GM12878 (cell line): Measurements from ENCODE around the gene RREB1. TPM values are rescaled to one million over a fixed set of nuclear protein-coding genes. Genes with fewer than 3 reads are reported as not detected.

Experiments
- ATAC-seq: fragments of 200-7000 bp; cut with Tn5 transposase; 3 replicates; pipeline ENCODE4 v1.9.1; 2020; ENCODE audit warnings: mild to moderate bottlenecking, moderate library complexity
- BruUV-seq: library from RNA; stranded (reverse); fragments of 400-500 nt; replicated peaks from 2 replicates; lab custom pipeline; 2021; lab: Mats Ljungman, UMichigan
- CTCF ChIA-PET: fragments of 300-600 bp; sonication (Branson Sonifier 250); formaldehyde crosslinking; extraction: SDS; loops from one replicate; lab custom pipeline; 2021; ENCODE audit warnings: inconsistent platforms; lab: Yijun Ruan, JAX
- POLR2A ChIA-PET: fragments of 350-600 bp; formaldehyde crosslinking; extraction: SDS; loops from one replicate; lab custom pipeline; 2021; ENCODE audit warnings: inconsistent platforms; lab: Charles Lee
- RAD21 ChIA-PET: fragments of 300-600 bp; sonication (Branson Sonifier 250); formaldehyde crosslinking; loops from one replicate; lab custom pipeline; 2023; ENCODE audit warnings: antibody characterized with exemption; ENCODE audit not compliant: unreplicated experiment; lab: Charles Lee
- SMC1A ChIA-PET: fragments of 300-600 bp; sonication (Branson Sonifier 250); formaldehyde crosslinking; loops from one replicate; lab custom pipeline; 2023; ENCODE audit not compliant: unreplicated experiment, uncharacterized antibody; lab: Charles Lee
- DNase-seq: peaks from one replicate; pipeline ENCODE4 v3.0.0-alpha.2; 2011; ENCODE audit warnings: low read depth, low spot score
- FAIRE-seq: peaks from 3 replicates; lab custom pipeline; 2011; peaks lifted over from hg19 to GRCh38; lab: Jason Lieb, UNC
- H2AFZ ChIP-seq: 2 replicates; pipeline ENCODE4 v1.6.0; 2011; ENCODE audit warnings: low read depth, low read length, control low read depth; ENCODE audit not compliant: control insufficient read depth
- H3K27ac ChIP-seq: 2 replicates; pipeline ENCODE4 v1.5.1; 2011; ENCODE audit warnings: control low read depth; ENCODE audit not compliant: control insufficient read depth, insufficient read depth
- H3K27me3 ChIP-seq, 2 experiments: replicated peaks in 1 of 2; 2 replicates each; pipeline versions ENCODE4 v1.6.0 to v1.6.1; 2011; ENCODE audit warnings: low read length in 1 of 2; ENCODE audit not compliant: control insufficient read depth in 2 of 2, insufficient read depth in 2 of 2
- H3K36me3 ChIP-seq, 2 experiments: 2 replicates each; pipeline ENCODE4 v1.5.1; 2011; ENCODE audit warnings: low read length in 1 of 2; ENCODE audit not compliant: control insufficient read depth in 2 of 2, insufficient read depth in 2 of 2
- H3K4me1 ChIP-seq: 2 replicates; pipeline ENCODE4 v1.6.1; 2011; ENCODE audit warnings: mild to moderate bottlenecking, low read length, moderate library complexity, mixed read lengths; ENCODE audit not compliant: control insufficient read depth, insufficient read depth
- H3K4me2 ChIP-seq: 2 replicates; pipeline ENCODE4 v1.6.0; 2011; ENCODE audit warnings: control low read depth; ENCODE audit not compliant: control insufficient read depth, insufficient read depth
- H3K4me3 ChIP-seq: fragments of 200-600 bp; sonication (generic); 2 replicates; pipeline ENCODE4 v1.5.1; 2016
- H3K79me2 ChIP-seq: 2 replicates; pipeline ENCODE4 v1.6.0; 2011; ENCODE audit warnings: low read length; ENCODE audit not compliant: control insufficient read depth, insufficient read depth
- H3K9ac ChIP-seq: 2 replicates; pipeline ENCODE4 v1.8.0; 2011; ENCODE audit warnings: low read length, control low read depth, mixed read lengths; ENCODE audit not compliant: control insufficient read depth, insufficient read depth
- H3K9me3 ChIP-seq: replicated peaks from 3 replicates; pipeline ENCODE4 v1.5.1; 2011; ENCODE audit warnings: mild to moderate bottlenecking, low read length; ENCODE audit not compliant: control insufficient read depth, insufficient read depth
- H4K20me1 ChIP-seq: 2 replicates; pipeline ENCODE4 v1.6.0; 2011; ENCODE audit not compliant: control insufficient read depth, insufficient read depth
- ASH2L ChIP-seq: fragments of 300-600, 200-600 bp; sonication (generic); IDR thresholded peaks from 2 replicates; pipeline ENCODE4 v1.6.1; 2017; ENCODE audit warnings: low read depth, mild to moderate bottlenecking, borderline replicate concordance
- CREB1 ChIP-seq: IDR thresholded peaks from 2 replicates; pipeline ENCODE4 v1.6.1; 2012; ENCODE audit warnings: low read depth, mild to moderate bottlenecking, inconsistent platforms
- EGR1 ChIP-seq, 2 experiments: IDR thresholded peaks; 1 replicate in 1 of 2; 2 replicates in 1 of 2; pipeline ENCODE4 v1.6.1; 2011 to 2012; ENCODE audit warnings: low read depth in 2 of 2, low read length in 2 of 2, borderline replicate concordance in 1 of 2, mild to moderate bottlenecking in 1 of 2, moderate library complexity in 1 of 2
- ETV6 ChIP-seq, 2 experiments: fragments of 450-650 bp in 1 of 2; IDR thresholded peaks in 1 of 2; conservative IDR thresholded peaks in 1 of 2; 2 replicates each; pipeline ENCODE4 v1.6.1; 2014; ENCODE audit warnings: antibody characterized with exemption in 1 of 2, borderline replicate concordance in 1 of 2, low read depth in 1 of 2, mild to moderate bottlenecking in 1 of 2, moderate library complexity in 1 of 2
- GABPA ChIP-seq: IDR thresholded peaks from 2 replicates; pipeline ENCODE4 v1.6.1; 2014; ENCODE audit warnings: antibody characterized with exemption, low read depth, mild to moderate bottlenecking, inconsistent platforms
- IKZF1 ChIP-seq: fragments of 450-650 bp; conservative IDR thresholded peaks from 2 replicates; pipeline ENCODE4 v1.6.1; 2017; ENCODE audit warnings: antibody characterized with exemption, mild to moderate bottlenecking
- NFYB ChIP-seq: IDR thresholded peaks from 2 replicates; pipeline ENCODE4 v1.6.1; 2011; ENCODE audit warnings: low read depth, mild to moderate bottlenecking, low read length, improper control_type of control experiment, moderate library complexity; ENCODE audit not compliant: insufficient read depth
- NR2C2 ChIP-seq: IDR thresholded peaks from 2 replicates; pipeline ENCODE4 v1.6.1; 2011; ENCODE audit warnings: borderline replicate concordance, low read depth; ENCODE audit not compliant: control insufficient read depth, insufficient read length
- NR2F1 ChIP-seq: fragments of 450-650 bp; conservative IDR thresholded peaks from 2 replicates; pipeline ENCODE4 v1.6.1; 2017; ENCODE audit warnings: mild to moderate bottlenecking
- POU2F2 ChIP-seq: IDR thresholded peaks from 3 replicates; pipeline ENCODE4 v1.6.1; 2011; ENCODE audit warnings: low read depth, mild to moderate bottlenecking, low read length, borderline replicate concordance
- SIN3A ChIP-seq: IDR thresholded peaks from 2 replicates; pipeline ENCODE4 v1.6.1; 2012; ENCODE audit warnings: low read depth, low read length, improper control_type of control experiment
- SPI1 ChIP-seq: IDR thresholded peaks from 2 replicates; pipeline ENCODE4 v1.6.1; 2011; ENCODE audit warnings: low read depth, mild to moderate bottlenecking, low read length, moderate library complexity, borderline replicate concordance; ENCODE audit not compliant: insufficient read depth
- TARDBP ChIP-seq: IDR thresholded peaks from 2 replicates; pipeline ENCODE4 v1.6.1; 2016; ENCODE audit warnings: borderline replicate concordance
- TCF7 ChIP-seq: IDR thresholded peaks from 2 replicates; pipeline ENCODE4 v1.6.1; 2014; ENCODE audit warnings: antibody characterized with exemption, borderline replicate concordance
- WGBS: methylation state at CpG from one replicate; pipeline ENCODE4 v1.1.6; 2016; ENCODE audit warnings: low lambda C conversion rate; ENCODE audit not compliant: insufficient replicate concordance, insufficient coverage; ENCODE audit errors: missing lambda C conversion rate; 5-methylcytosine and 5-hydroxymethylcytosine counted together
- in situ Hi-C: fragments of 300-500 bp; cut with MboI; formaldehyde crosslinking; loops from 9 replicates; pipeline ENCODE4 v1.14.3; 2018; ENCODE audit warnings: mixed read lengths
- intact Hi-C: fragments of 100-400 bp; cut with micrococcal nuclease; formaldehyde crosslinking; loops from one replicate; pipeline ENCODE4 v1.14.2; 2022; ENCODE audit not compliant: unreplicated experiment
- polyA plus RNA-seq, 11 experiments: library from polyadenylated mRNA; depleted of rRNA in 4 of 11; unstranded in 6 of 11; stranded (reverse) in 5 of 11; fragments of >200 nt; fragmentation: Nextera tagmentation in 4 of 11; fragmentation: Illumina TruSeq in 1 of 11; extraction: Ambion mirVana in 4 of 11; extraction: Trizol in 1 of 11; gene quantifications; 1 replicate in 1 of 11; 2 replicates in 10 of 11; pipeline versions ENCODE4 v1.2.1 to v1.2.3, GENCODE V29; 2011 to 2016; ENCODE audit warnings: inconsistent platforms in 2 of 11, missing spikeins in 2 of 11, low read depth in 1 of 11
- total RNA-seq, 4 experiments: library from RNA; depleted of rRNA in 3 of 4; stranded (reverse); fragments of >200 nt in 3 of 4; fragmentation: Illumina TruSeq in 1 of 4; extraction: Trizol in 1 of 4; gene quantifications; 2 replicates each; pipeline versions ENCODE4 v1.2.1 to v1.2.3, GENCODE V29; 2013 to 2021

Gene RREB1
- total and polyA plus RNA-seq, 10 of the 15 experiments (the other 5 are each of a cell fraction or from before 2014, with no cell fraction given) = 1.9 to 30.3 (median 8.6) TPM

- ATAC-seq (no peak), DNase-seq (no peak), FAIRE-seq (no peak)
- no peaks in the 10 kb centered on the region for H3K4me1 ChIP-seq
- ChIA-PET SMC1A (no interaction called here), CTCF (no interaction called here), POLR2A (no interaction called here), RAD21 (interaction anchor here (0.6 to 1.4 kb wide), 2 partner anchors 55 to 219 kb away, joined by 3 read pairs; no protein-coding TSS in a partner anchor)
- in situ Hi-C loops = no loop called here
- H3K4me2 ChIP-seq = no peak overlapping the region
- H3K9ac ChIP-seq = no peak overlapping the region
- no peaks in the 10 kb centered on the region for H3K36me3 ChIP-seq
- no peaks in the 10 kb centered on the region for H3K79me2 ChIP-seq
- H3K9me3 ChIP-seq = no peaks in the 10 kb centered on the region
- H3K27me3 ChIP-seq = no peaks in the 10 kb centered on the region
- TF ChIP-seq NR2C2 (no peak), CREB1 (no peak), ASH2L (no peak), SIN3A (no peak), SPI1 (peak; percentile 28; the same call in 1 of the 2 replicates), NFYB (no peak)
- H3K27ac ChIP-seq = no peak overlapping the region
- H4K20me1 ChIP-seq = no peaks in the 10 kb centered on the region
- no peak overlapping the region for H2AFZ ChIP-seq
- no TSS peak for BruUV-seq
- 50% methylated on average over 2 of the region's 2 CpGs for WGBS
- intact Hi-C loops = no loop called here
- no peak overlapping the region for H3K4me3 ChIP-seq
Observed at GRCh38 chr6:7080311-7080710, 27.4 kb upstream of the RREB1 start.

GRCh38 chr6:7085911-7086310, 21.9 kb upstream of the RREB1 start:
- Histone ChIP-seq H3K4me3 (no peak overlapping the region; the same call in 1 of the 2 replicates), H4K20me1 (no peaks in the 10 kb centered on the region), H3K9ac (peak overlapping the region; percentile 22; the same call in 1 of the 2 replicates), H3K79me2 (no peaks in the 10 kb centered on the region), H3K27me3 (no peaks in the 10 kb centered on the region), H3K4me1 (peaks cover 18% of the 10 kb centered on the region), H3K36me3 (no peaks in the 10 kb centered on the region), H3K4me2 (peak overlapping the region; percentile 74; the same call in 1 of the 2 replicates), H2AFZ (no peak overlapping the region; the same call in 1 of the 2 replicates), H3K27ac (peak overlapping the region; percentile 38), H3K9me3 (no peaks in the 10 kb centered on the region)
- ChIA-PET RAD21 (interaction anchor here (0.7 to 4.6 kb wide), 22 partner anchors 8 to 426 kb away, joined by 3 to 28 read pairs (median 10); partner anchors contain the start of gene RREB1), SMC1A (interaction anchor here (0.6 to 3.5 kb wide), 26 partner anchors 7 to 527 kb away, joined by 3 to 40 read pairs (median 6); no protein-coding TSS in a partner anchor), CTCF (interaction anchor here (0.6 to 4.8 kb wide), 13 partner anchors 12 to 409 kb away, joined by 3 to 33 read pairs (median 6); no protein-coding TSS in a partner anchor), POLR2A (interaction anchor here (0.6 to 1.8 kb wide), 5 partner anchors 20 to 118 kb away, joined by 4 to 6 read pairs (median 5); no protein-coding TSS in a partner anchor)
- WGBS = 79% methylated on average over 1 of the region's 1 CpG
- TF ChIP-seq POU2F2 = no peak
- no peak for TF ChIP-seq ETV6 (conservative IDR thresholded peaks at IDR 0.05 in 1 of 2, IDR thresholded peaks at IDR 0.05 in 1 of 2; ENCODE audit: borderline replicate concordance in 1 of 2, low read depth in 1 of 2)
- no peak for TF ChIP-seq TARDBP
- no peak for TF ChIP-seq EGR1 (IDR thresholded peaks at IDR 0.05; ENCODE audit: borderline replicate concordance in 1 of 2, low read depth in 2 of 2, low read length in 2 of 2)
- no peak for TF ChIP-seq NR2F1
- TF ChIP-seq TCF7 = no peak
- TF ChIP-seq GABPA = no peak
- TF ChIP-seq IKZF1 = no peak
- DNase-seq = no peak
- FAIRE-seq = peak; percentile 65
- in situ Hi-C loops = no loop called here
- no TSS peak for BruUV-seq
- ATAC-seq = peak; percentile 59
- intact Hi-C loops = loop anchor here (2.0 to 5.0 kb wide), 3 partner anchors 157 to 409 kb away; no protein-coding TSS in a partner anchor
